Loucy (cell line): ENCODE data around the gene EXOC2.

ENCODE experiments used
- H2AFZ ChIP-seq: fragments of 200-600 bp; sonication (generic); 2 replicates; pipeline ENCODE4 v1.6.0; 2016; ENCODE audit warnings: antibody characterized with exemption, mild to moderate bottlenecking, low read length, moderate library complexity
- H3F3A ChIP-seq: fragments of 200-600 bp; 2 replicates; pipeline ENCODE4 v1.6.0; 2016; ENCODE audit warnings: antibody characterized with exemption, low read depth, mild to moderate bottlenecking
- H3K27me3 ChIP-seq: fragments of 200-600 bp; sonication (generic); 2 replicates; pipeline ENCODE4 v1.6.1; 2014; ENCODE audit warnings: low read length, mild to moderate bottlenecking; ENCODE audit not compliant: insufficient read depth, poor library complexity, severe bottlenecking
- H3K36me3 ChIP-seq: fragments of 200-600 bp; sonication (generic); 2 replicates; pipeline ENCODE4 v1.6.1; 2016; ENCODE audit warnings: low read length; ENCODE audit not compliant: insufficient read depth
- H3K4me1 ChIP-seq: fragments of 200-600 bp; sonication (generic); 2 replicates; pipeline ENCODE4 v1.5.1; 2014; ENCODE audit warnings: low read length, mild to moderate bottlenecking; ENCODE audit not compliant: insufficient read depth, poor library complexity, severe bottlenecking
- H3K4me2 ChIP-seq: fragments of 200-600 bp; sonication (generic); 2 replicates; pipeline ENCODE4 v1.6.0; 2014; ENCODE audit warnings: antibody characterized with exemption, low read length, low read depth, mild to moderate bottlenecking; ENCODE audit not compliant: poor library complexity, severe bottlenecking
- H3K4me3 ChIP-seq: fragments of 200-600 bp; sonication (generic); 2 replicates; pipeline ENCODE4 v1.5.1; 2014; ENCODE audit warnings: low read length, mild to moderate bottlenecking, mixed read lengths; ENCODE audit not compliant: poor library complexity, severe bottlenecking
- H3K79me2 ChIP-seq: fragments of 200-600 bp; sonication (generic); 2 replicates; pipeline ENCODE4 v1.6.1; 2014; ENCODE audit warnings: low read length; ENCODE audit not compliant: insufficient read depth
- H3K9ac ChIP-seq: fragments of 200-600 bp; sonication (generic); 2 replicates; pipeline ENCODE4 v1.6.0; 2014; ENCODE audit warnings: mild to moderate bottlenecking, low read depth, low read length, moderate library complexity; ENCODE audit not compliant: poor library complexity, severe bottlenecking
- H3K9me2 ChIP-seq: fragments of 200-600 bp; sonication (generic); replicated peaks from 2 replicates; pipeline ENCODE4 v1.6.1; 2016; ENCODE audit warnings: low read depth, low read length, mixed read lengths
- H3K9me3 ChIP-seq: fragments of 200-600 bp; sonication (generic); 2 replicates; pipeline ENCODE4 v1.6.1; 2014; ENCODE audit warnings: mild to moderate bottlenecking, antibody characterized with exemption, low read length, low read depth; ENCODE audit not compliant: insufficient read depth
- H4K20me1 ChIP-seq: fragments of 200-600 bp; sonication (generic); 2 replicates; pipeline ENCODE4 v1.6.0; 2014; ENCODE audit warnings: antibody characterized with exemption, low read length, mild to moderate bottlenecking; ENCODE audit not compliant: insufficient read depth, poor library complexity, severe bottlenecking
- EZH2phosphoT487 ChIP-seq: fragments of 200-600 bp; IDR thresholded peaks from 2 replicates; pipeline ENCODE4 v1.6.1; 2018; ENCODE audit warnings: antibody characterized with exemption, mild to moderate bottlenecking, moderate library complexity, borderline replicate concordance
- TF ChIP-seq, protein P1 (sequence below): fragments of 200-600 bp; sonication (generic); conservative IDR thresholded peaks from 2 replicates; pipeline ENCODE4 v1.5.1; 2014; ENCODE audit warnings: mild to moderate bottlenecking, antibody characterized with exemption, low read length

EXOC2 gene

GRCh38 chr6:568954-569523 is 123.9 kb downstream of the EXOC2 start:
- Histone ChIP-seq H2AFZ (no peak overlapping the region), H3K9me2 (no peaks in the 10 kb centered on the region), H3K4me3 (no peak overlapping the region), H3K79me2 (no peaks in the 10 kb centered on the region), H3K4me2 (no peak overlapping the region), H3K9ac (no peak overlapping the region), H3K4me1 (no peaks in the 10 kb centered on the region), H3K9me3 (no peaks in the 10 kb centered on the region), H4K20me1 (no peaks in the 10 kb centered on the region), H3F3A (no peaks in the 10 kb centered on the region), H3K27me3 (no peaks in the 10 kb centered on the region), H3K36me3 (peaks cover 18% of the 10 kb centered on the region; the same call in 1 of the 2 replicates)
- no peak for TF ChIP-seq EZH2phosphoT487
- TF ChIP-seq, protein P1, sequence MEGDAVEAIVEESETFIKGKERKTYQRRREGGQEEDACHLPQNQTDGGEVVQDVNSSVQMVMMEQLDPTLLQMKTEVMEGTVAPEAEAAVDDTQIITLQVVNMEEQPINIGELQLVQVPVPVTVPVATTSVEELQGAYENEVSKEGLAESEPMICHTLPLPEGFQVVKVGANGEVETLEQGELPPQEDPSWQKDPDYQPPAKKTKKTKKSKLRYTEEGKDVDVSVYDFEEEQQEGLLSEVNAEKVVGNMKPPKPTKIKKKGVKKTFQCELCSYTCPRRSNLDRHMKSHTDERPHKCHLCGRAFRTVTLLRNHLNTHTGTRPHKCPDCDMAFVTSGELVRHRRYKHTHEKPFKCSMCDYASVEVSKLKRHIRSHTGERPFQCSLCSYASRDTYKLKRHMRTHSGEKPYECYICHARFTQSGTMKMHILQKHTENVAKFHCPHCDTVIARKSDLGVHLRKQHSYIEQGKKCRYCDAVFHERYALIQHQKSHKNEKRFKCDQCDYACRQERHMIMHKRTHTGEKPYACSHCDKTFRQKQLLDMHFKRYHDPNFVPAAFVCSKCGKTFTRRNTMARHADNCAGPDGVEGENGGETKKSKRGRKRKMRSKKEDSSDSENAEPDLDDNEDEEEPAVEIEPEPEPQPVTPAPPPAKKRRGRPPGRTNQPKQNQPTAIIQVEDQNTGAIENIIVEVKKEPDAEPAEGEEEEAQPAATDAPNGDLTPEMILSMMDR, result no peak

DNA sequence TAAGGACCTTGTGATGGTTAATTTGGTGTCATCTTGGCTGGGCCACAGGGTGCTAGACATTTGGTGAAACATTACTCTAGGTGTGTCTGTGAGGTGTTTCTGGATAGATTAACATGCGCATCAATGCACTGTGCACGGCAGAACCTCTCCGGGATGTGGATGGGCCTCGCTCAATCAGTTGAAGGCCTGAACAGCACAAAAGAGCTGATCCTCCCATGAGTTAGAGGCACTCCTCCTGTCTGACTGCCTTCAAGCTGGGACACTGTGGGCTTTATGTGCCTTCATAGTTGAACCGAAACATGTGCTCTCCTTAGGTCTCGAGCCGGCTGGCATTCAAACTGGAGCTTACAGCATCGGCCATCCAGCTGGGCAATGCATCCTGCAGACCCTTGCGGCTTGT is 124.9 kb downstream of the EXOC2 start:
- Histone ChIP-seq H3K4me2 (no peak overlapping the region), H3K9me2 (no peaks in the 10 kb centered on the region), H3K4me1 (no peaks in the 10 kb centered on the region), H4K20me1 (no peaks in the 10 kb centered on the region), H3F3A (no peaks in the 10 kb centered on the region), H3K4me3 (no peak overlapping the region), H3K36me3 (peaks cover 15% of the 10 kb centered on the region; the same call in 1 of the 2 replicates), H3K9me3 (no peaks in the 10 kb centered on the region), H3K79me2 (no peaks in the 10 kb centered on the region), H3K27me3 (no peaks in the 10 kb centered on the region), H3K9ac (no peak overlapping the region), H2AFZ (no peak overlapping the region)
- no peak for TF ChIP-seq EZH2phosphoT487
- TF ChIP-seq, protein P1, result no peak

DNA sequence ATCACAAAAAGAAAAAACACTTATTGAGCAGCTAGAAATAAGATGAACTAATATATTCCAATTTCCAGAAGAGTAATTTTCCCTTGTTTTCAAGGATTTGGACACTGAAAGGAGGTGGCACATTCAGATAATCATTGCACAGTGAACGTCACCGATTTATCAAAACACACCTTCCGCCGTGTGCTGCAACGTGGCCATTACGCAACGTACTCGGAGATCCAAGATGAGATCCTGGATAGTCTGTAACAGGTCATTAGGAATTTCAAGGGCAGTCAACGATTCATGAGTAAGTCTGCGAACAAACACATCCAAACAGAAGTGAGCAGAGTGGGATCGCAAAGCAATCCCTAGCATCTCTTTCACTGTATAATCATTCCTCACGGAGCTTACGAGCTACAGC is 129.1 kb downstream of the EXOC2 start:
- H3K27me3 ChIP-seq, result no peaks in the 10 kb centered on the region
- H2AFZ ChIP-seq, result no peak overlapping the region
- no peaks in the 10 kb centered on the region for H3K79me2 ChIP-seq
- peaks cover 23% of the 10 kb centered on the region; the same call in 1 of the 2 replicates for H3K36me3 ChIP-seq
- H3K9ac ChIP-seq, result no peak overlapping the region
- H3K4me1 ChIP-seq, result no peaks in the 10 kb centered on the region
- no peak overlapping the region for H3K4me2 ChIP-seq
- no peaks in the 10 kb centered on the region for H3K9me3 ChIP-seq
- H3K4me3 ChIP-seq, result no peak overlapping the region
- no peaks in the 10 kb centered on the region for H3K9me2 ChIP-seq
- H3F3A ChIP-seq, result no peaks in the 10 kb centered on the region
- TF ChIP-seq, protein P1, result no peak
- TF ChIP-seq EZH2phosphoT487, result no peak
- H4K20me1 ChIP-seq, result no peaks in the 10 kb centered on the region
